GM18505 (cell line): Measurements from ENCODE around the gene BANK1.
"Not testable (repeated sequence)": the region's sequence is repeated elsewhere in the genome, so short reads cannot be mapped to it uniquely, and the experiment has no call there.

Experiments used
- ATAC-seq: cut with Tn5 transposase; IDR thresholded peaks from one replicate; pipeline ENCODE4 v1.9.1; 2021; ENCODE audit not compliant: unreplicated experiment
- POLR2A ChIP-seq: IDR thresholded peaks from 4 replicates; pipeline ENCODE4 v1.6.1; 2011; ENCODE audit warnings: borderline replicate concordance; ENCODE audit not compliant: insufficient read depth, insufficient read length; ENCODE audit errors: extremely low read depth

BANK1 gene

DNA sequence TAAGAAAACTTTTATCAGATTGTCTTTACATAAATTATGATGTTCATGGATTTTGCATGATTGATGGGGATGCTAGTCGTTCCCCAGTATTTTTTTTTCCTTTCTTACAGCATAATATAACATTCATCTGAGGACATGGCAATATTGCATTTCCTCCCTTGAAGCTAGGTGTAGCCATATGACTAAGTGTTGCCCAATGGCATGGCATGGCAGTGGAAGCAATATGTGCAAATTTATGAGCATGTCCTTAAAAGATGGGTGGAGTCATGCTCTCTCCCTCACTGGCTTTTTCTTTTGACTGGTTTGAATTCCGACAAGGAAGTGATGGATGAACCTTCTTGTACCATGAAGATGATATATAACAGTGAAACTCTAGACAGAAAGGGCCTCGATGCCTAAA is 96.3 kb downstream of the BANK1 start:
- no peak for ATAC-seq
- no peak for TF ChIP-seq POLR2A

GRCh38 chr4:101888472-101888871 is 97.9 kb downstream of the BANK1 start:
- ATAC-seq, result no peak
- no peak for TF ChIP-seq POLR2A

DNA sequence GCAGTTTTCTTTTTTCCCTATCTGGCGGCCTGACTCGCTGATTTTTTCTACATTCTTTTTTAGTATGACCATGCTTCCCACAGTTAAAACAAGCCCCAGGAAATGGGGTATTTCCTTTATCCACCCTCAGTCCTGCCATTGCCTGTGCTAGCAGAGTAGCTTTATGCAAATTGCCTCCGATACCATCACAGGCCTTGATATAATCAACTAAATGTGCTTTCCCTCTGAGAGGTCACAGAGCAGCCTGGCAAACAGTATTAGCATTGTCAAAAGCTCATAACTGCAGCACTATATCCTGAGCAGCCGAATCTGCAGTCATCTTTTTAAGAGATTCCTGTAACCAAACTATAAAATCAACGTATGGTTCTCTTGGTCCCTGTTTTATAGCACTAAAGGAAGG is 115.0 kb downstream of the BANK1 start:
- not testable (repeated sequence) for ATAC-seq

GRCh38 chr4:101910786-101911373 is 120.3 kb downstream of the BANK1 start:
- TF ChIP-seq POLR2A, result no peak
- ATAC-seq, result no peak

GRCh38 chr4:101911616-101912015 is 121.1 kb downstream of the BANK1 start:
- TF ChIP-seq POLR2A, result no peak
- no peak for ATAC-seq

- no peak for ATAC-seq
- no peak for TF ChIP-seq POLR2A
Measured at GRCh38 chr4:101914761-101915160, 124.2 kb downstream of the BANK1 start.

DNA sequence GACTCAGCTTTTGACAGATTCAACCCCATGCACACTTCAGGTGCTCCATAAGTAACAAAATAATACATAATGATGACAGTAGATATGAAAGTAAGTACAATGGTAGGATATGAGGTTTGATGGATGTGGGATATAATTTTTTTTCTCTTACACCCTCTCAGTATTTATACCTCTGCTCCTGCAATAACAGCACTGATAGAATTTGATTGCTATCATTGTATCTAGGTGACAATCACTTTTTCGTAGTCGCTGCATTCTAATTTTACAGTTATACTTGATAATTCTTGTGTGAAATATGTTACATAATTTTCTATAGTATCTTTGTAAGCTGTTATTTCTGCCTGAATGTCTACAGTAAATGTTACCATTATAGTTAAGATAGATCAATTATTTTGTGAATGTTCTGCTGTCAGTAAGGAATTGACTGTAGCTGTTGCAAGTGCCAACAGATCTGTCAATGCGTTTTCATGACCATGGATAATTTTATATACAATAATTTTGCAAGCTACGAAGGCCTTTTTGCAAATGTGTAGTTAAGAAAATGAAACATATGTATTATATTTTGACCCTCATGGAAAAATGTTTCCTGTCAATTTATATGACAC is 128.9 kb downstream of the BANK1 start:
- no peak for ATAC-seq
- no peak for TF ChIP-seq POLR2A

DNA sequence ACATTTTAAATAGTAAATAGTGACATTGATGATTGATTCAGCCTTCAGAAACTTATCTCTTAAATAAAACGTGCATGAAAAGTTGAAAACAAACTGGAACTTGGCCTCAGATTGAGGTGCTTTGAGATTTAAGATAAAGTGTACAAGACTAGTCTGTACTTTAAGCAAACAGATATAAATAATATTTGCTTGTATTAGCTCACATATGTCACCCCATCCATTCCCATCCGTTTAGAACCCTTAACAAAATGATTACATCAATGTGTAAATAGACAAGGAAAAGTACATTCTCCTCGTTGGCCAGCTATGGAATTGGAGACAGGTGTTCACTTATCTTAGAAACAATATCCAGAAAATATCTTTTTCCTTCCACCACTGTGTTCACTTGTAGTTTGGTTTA is 130.8 kb downstream of the BANK1 start:
- TF ChIP-seq POLR2A, result no peak
- no peak for ATAC-seq

DNA sequence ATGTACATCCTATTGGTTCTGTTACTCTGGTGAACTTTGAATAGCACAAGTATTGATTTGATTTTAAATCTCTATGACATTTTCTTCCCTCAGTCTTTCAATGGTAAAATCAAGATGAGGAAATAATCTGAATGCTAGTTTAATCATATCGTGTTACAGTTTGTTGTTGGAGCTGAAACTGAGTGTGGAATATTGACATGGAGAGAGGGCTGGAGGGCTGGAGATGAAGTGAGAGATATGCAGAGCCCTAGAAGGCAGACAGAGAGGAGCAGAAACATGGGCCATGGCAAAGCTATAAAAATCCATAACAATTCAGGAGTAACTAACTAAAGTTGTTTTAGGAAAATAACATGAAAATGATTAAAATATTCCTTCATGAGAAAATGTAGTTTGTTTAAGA is 141.1 kb downstream of the BANK1 start:
- no peak for ATAC-seq
- TF ChIP-seq POLR2A, result no peak

GRCh38 chr4:101933855-101934254 is 143.3 kb downstream of the BANK1 start:
- no peak for TF ChIP-seq POLR2A
- no peak for ATAC-seq

- ATAC-seq, result no peak
Measured at GRCh38 chr4:101938836-101939235, 148.3 kb downstream of the BANK1 start.

GRCh38 chr4:101941816-101942358 is 151.4 kb downstream of the BANK1 start:
- no peak for TF ChIP-seq POLR2A
- no peak for ATAC-seq

More at GRCh38 chr4:101938836-101939235, 148.3 kb downstream of the BANK1 start:
- no peak for TF ChIP-seq POLR2A

GRCh38 chr4:101942891-101943290 is 152.4 kb downstream of the BANK1 start:
- ATAC-seq, result no peak
- no peak for TF ChIP-seq POLR2A

GRCh38 chr4:101944649-101945048 is 154.1 kb downstream of the BANK1 start:
- ATAC-seq, result no peak

More at GRCh38 chr4:101944649-101945048, 154.1 kb downstream of the BANK1 start:
- TF ChIP-seq POLR2A, result no peak
